ENCODE data around the gene TTC8. TPM values are rescaled to one million over a fixed set of nuclear protein-coding genes. Genes with fewer than 3 reads are reported as not detected.

The TTC8 gene
- total RNA-seq, 1 donor from 2014 or later = 4.6 TPM

DNA sequence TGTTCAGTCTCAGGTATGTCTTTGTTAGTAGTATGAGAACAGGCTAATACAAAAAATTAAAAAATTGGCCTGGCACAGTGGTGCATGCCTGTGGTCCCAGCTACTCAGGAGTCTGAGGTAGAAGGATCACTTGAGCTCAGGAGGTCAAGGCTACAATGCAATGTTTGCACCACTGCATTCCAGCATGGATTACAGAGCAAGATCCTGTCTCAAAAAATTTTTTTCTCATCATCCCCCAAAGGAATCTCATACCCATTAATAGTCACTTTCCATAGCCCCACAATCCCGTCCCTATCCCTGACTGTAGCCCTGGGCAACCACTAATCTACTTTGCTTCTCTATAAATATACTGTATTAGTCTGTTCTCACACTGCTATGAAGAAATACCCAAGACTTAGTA is 57.8 kb downstream of the TTC8 start:
- H3K4me3 Mint-ChIP-seq = no peak overlapping the region
- H3K36me3 Mint-ChIP-seq (ENCODE audit: low read depth) = no peaks in the 10 kb centered on the region
- H3K27me3 Mint-ChIP-seq (ENCODE audit: insufficient read depth) = peaks cover 7% of the 10 kb centered on the region
- intact Hi-C loops (cut with micrococcal nuclease) = no loop called here
- no peak for DNase-seq (ENCODE audit: low spot score)
- no peaks in the 10 kb centered on the region for H3K4me1 Mint-ChIP-seq (ENCODE audit: low read depth)
- peaks cover 36% of the 10 kb centered on the region for H3K9me3 Mint-ChIP-seq
- H3K27ac Mint-ChIP-seq = no peak overlapping the region

DNA sequence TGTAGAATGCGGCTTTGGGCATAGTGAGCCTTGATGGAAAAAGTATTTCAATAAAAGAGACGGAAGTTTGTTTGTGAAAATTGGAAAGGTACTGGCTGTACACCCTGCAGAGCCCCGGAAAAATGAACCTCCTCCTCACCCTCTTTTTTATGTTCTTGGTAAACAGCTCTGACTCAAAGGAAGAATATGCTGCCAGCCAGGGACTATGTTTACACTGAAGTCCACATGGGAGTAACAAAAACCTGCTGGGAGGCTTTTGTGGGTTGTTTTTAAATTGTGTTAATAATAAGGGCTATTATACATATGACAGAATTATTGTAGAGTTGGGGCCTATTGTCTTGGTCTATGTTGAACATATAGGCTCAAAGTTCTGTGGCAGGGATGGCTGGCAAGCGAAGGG is 70.7 kb downstream of the TTC8 start:
- Mint-ChIP-seq H3K27me3 (ENCODE audit: insufficient read depth) (peaks cover 4% of the 10 kb centered on the region), H3K4me1 (ENCODE audit: low read depth) (no peaks in the 10 kb centered on the region), H3K36me3 (ENCODE audit: low read depth) (no peaks in the 10 kb centered on the region), H3K9me3 (no peaks in the 10 kb centered on the region), H3K27ac (no peak overlapping the region), H3K4me3 (no peak overlapping the region)
- intact Hi-C loops (cut with micrococcal nuclease) = no loop called here
- DNase-seq (ENCODE audit: low spot score) = no peak

- no peak for DNase-seq (ENCODE audit: low spot score)
- Mint-ChIP-seq H3K27me3 (ENCODE audit: insufficient read depth) (no peaks in the 10 kb centered on the region), H3K4me3 (no peak overlapping the region), H3K27ac (no peak overlapping the region), H3K4me1 (ENCODE audit: low read depth) (no peaks in the 10 kb centered on the region), H3K9me3 (no peaks in the 10 kb centered on the region), H3K36me3 (ENCODE audit: low read depth) (no peaks in the 10 kb centered on the region)
- intact Hi-C loops (cut with micrococcal nuclease) = no loop called here
Measured at GRCh38 chr14:88901189-88901588, 76.7 kb downstream of the TTC8 start.

GRCh38 chr14:88901991-88902390 is 77.5 kb downstream of the TTC8 start:
- Mint-ChIP-seq H3K27me3 (ENCODE audit: insufficient read depth) (no peaks in the 10 kb centered on the region), H3K4me1 (ENCODE audit: low read depth) (no peaks in the 10 kb centered on the region), H3K9me3 (no peaks in the 10 kb centered on the region), H3K4me3 (no peak overlapping the region), H3K36me3 (ENCODE audit: low read depth) (no peaks in the 10 kb centered on the region), H3K27ac (no peak overlapping the region)
- no peak for DNase-seq (ENCODE audit: low spot score)
- intact Hi-C loops (cut with micrococcal nuclease) = no loop called here

- no peaks in the 10 kb centered on the region for H3K36me3 Mint-ChIP-seq (ENCODE audit: low read depth)
- no peaks in the 10 kb centered on the region for H3K4me1 Mint-ChIP-seq (ENCODE audit: low read depth)
- no peak overlapping the region for H3K27ac Mint-ChIP-seq
- no peak overlapping the region for H3K4me3 Mint-ChIP-seq
- H3K9me3 Mint-ChIP-seq = no peaks in the 10 kb centered on the region
- intact Hi-C loops (cut with micrococcal nuclease) = no loop called here
- DNase-seq (ENCODE audit: low spot score) = no peak
- H3K27me3 Mint-ChIP-seq (ENCODE audit: insufficient read depth) = no peaks in the 10 kb centered on the region
Measured at GRCh38 chr14:88902850-88903249, 78.4 kb downstream of the TTC8 start.

DNA sequence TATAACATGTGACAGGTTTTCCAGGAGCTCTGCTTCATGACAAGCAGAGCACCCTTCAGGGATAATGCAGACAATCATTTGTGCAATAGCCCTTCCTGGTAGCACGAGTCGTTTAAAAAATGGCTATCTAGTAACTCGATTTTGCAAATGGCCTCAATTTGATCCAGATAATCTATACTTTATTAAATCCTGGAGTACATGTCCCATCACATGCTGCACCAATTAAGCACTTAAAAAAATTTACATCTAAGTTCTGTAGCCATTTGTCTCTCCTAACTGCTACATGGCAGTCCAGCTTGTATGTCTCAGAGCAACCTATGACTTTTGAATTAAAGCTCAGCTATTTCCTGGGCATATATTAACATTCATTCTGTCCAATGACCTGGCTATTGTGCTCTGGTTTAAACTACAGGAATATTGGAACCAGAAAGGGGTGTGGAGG is 79.8 kb downstream of the TTC8 start:
- Mint-ChIP-seq H3K4me1 (ENCODE audit: low read depth) (no peaks in the 10 kb centered on the region), H3K9me3 (no peaks in the 10 kb centered on the region), H3K4me3 (no peak overlapping the region), H3K36me3 (ENCODE audit: low read depth) (no peaks in the 10 kb centered on the region), H3K27ac (no peak overlapping the region), H3K27me3 (ENCODE audit: insufficient read depth) (no peaks in the 10 kb centered on the region)
- DNase-seq (ENCODE audit: low spot score) = no peak
- intact Hi-C loops (cut with micrococcal nuclease) = no loop called here

GRCh38 chr14:88904864-88905263 is 80.4 kb downstream of the TTC8 start:
- H3K27me3 Mint-ChIP-seq (ENCODE audit: insufficient read depth) = no peaks in the 10 kb centered on the region
- H3K4me1 Mint-ChIP-seq (ENCODE audit: low read depth) = no peaks in the 10 kb centered on the region
- no peaks in the 10 kb centered on the region for H3K36me3 Mint-ChIP-seq (ENCODE audit: low read depth)
- DNase-seq (ENCODE audit: low spot score) = no peak
- no peak overlapping the region for H3K27ac Mint-ChIP-seq
- no peak overlapping the region for H3K4me3 Mint-ChIP-seq
- intact Hi-C loops (cut with micrococcal nuclease) = no loop called here
- H3K9me3 Mint-ChIP-seq = no peaks in the 10 kb centered on the region

GRCh38 chr14:88908216-88908615 is 83.8 kb downstream of the TTC8 start:
- Mint-ChIP-seq H3K27ac (no peak overlapping the region), H3K27me3 (ENCODE audit: insufficient read depth) (no peaks in the 10 kb centered on the region), H3K4me1 (ENCODE audit: low read depth) (no peaks in the 10 kb centered on the region), H3K9me3 (no peaks in the 10 kb centered on the region), H3K4me3 (no peak overlapping the region), H3K36me3 (ENCODE audit: low read depth) (no peaks in the 10 kb centered on the region)
- intact Hi-C loops (cut with micrococcal nuclease) = no loop called here
- no peak for DNase-seq (ENCODE audit: low spot score)

DNA sequence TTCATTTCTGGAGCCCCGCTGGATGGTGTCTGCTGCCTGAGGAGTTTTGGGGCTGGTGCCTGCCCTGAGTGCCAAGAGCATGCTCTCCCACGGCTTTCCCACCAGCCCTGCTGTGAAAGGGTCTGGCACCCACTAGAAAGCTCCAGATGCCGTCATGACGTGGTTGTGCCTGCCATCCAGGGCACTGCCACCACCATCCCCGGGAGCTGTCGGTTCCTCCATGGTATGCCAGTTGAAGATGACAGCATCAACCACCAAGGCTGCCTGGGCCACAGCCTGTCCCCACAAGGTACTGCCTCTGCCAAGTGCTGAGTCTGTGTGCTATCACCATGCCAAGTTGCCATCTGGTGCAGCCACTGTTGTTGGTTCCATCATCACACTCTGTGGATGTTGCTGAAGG is 85.9 kb downstream of the TTC8 start:
- no peak overlapping the region for H3K4me3 Mint-ChIP-seq
- H3K4me1 Mint-ChIP-seq (ENCODE audit: low read depth) = no peaks in the 10 kb centered on the region
- H3K36me3 Mint-ChIP-seq (ENCODE audit: low read depth) = no peaks in the 10 kb centered on the region
- H3K27ac Mint-ChIP-seq = no peak overlapping the region
- H3K27me3 Mint-ChIP-seq (ENCODE audit: insufficient read depth) = no peaks in the 10 kb centered on the region
- H3K9me3 Mint-ChIP-seq = no peaks in the 10 kb centered on the region
- DNase-seq (ENCODE audit: low spot score) = no peak
- intact Hi-C loops (cut with micrococcal nuclease) = no loop called here

DNA sequence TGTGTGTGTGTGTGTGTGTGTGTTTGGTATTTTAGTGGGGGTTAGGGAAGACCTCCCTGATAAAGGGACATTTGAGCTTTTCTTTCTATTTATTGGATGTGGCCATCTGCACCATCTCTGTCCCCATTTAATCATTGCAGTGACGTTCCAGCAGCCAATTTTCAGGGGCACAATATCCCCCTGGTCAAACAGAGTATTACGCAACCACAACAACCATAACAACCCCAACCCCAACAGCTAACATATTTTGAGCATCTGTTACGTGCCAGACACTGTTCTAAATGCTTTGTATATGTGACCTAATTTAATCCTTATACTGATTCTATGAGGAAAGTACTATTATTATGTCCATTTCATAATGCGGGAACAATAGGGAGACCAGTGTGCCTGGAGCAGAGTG is 87.4 kb downstream of the TTC8 start:
- no peaks in the 10 kb centered on the region for H3K36me3 Mint-ChIP-seq (ENCODE audit: low read depth)
- DNase-seq (ENCODE audit: low spot score) = no peak
- no peaks in the 10 kb centered on the region for H3K4me1 Mint-ChIP-seq (ENCODE audit: low read depth)
- no peaks in the 10 kb centered on the region for H3K9me3 Mint-ChIP-seq
- no peaks in the 10 kb centered on the region for H3K27me3 Mint-ChIP-seq (ENCODE audit: insufficient read depth)
- H3K27ac Mint-ChIP-seq = no peak overlapping the region
- no peak overlapping the region for H3K4me3 Mint-ChIP-seq
- intact Hi-C loops (cut with micrococcal nuclease) = no loop called here

GRCh38 chr14:88914956-88915355 is 90.5 kb downstream of the TTC8 start:
- Mint-ChIP-seq H3K36me3 (ENCODE audit: low read depth) (no peaks in the 10 kb centered on the region), H3K27me3 (ENCODE audit: insufficient read depth) (no peaks in the 10 kb centered on the region), H3K4me1 (ENCODE audit: low read depth) (no peaks in the 10 kb centered on the region), H3K4me3 (no peak overlapping the region), H3K9me3 (no peaks in the 10 kb centered on the region), H3K27ac (no peak overlapping the region)
- intact Hi-C loops (cut with micrococcal nuclease) = no loop called here
- no peak for DNase-seq (ENCODE audit: low spot score)

DNA sequence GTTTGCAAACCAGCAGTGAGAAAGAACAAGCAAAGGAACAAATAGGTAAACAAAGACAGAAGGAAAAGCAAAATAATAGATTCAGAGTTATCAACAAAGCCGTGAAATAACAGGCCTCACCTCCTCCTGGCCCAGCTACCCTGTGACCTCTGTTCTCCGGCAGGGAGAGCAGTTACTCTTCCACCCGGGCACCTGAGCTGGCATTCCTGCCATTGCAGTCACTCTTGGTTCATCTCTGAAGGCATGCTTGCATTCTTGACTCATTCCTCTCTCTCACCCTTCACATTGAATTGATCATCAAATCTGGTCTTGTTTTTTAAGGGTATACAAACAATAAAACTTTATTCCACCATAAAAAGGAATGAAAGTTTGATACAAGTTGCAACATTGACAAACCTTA is 95.1 kb downstream of the TTC8 start:
- Mint-ChIP-seq H3K9me3 (peaks cover 3% of the 10 kb centered on the region), H3K36me3 (ENCODE audit: low read depth) (no peaks in the 10 kb centered on the region), H3K4me1 (ENCODE audit: low read depth) (no peaks in the 10 kb centered on the region), H3K27ac (no peak overlapping the region), H3K4me3 (no peak overlapping the region), H3K27me3 (ENCODE audit: insufficient read depth) (peaks cover 2% of the 10 kb centered on the region)
- DNase-seq (ENCODE audit: low spot score) = no peak
- intact Hi-C loops (cut with micrococcal nuclease) = no loop called here

All from activated T-helper 1 cell treated with anti-CD3 and anti-CD28 coated beads, Interleukin-12 subunit alpha, Interleukin-12 subunit beta, Interleukin-2, Interleukin-4 antibody, amounts not matched to agents 30 ng/mL and 10 ng/mL and 1 ng/mL, durations not matched to agents 14 hours and 24 hours and 36 hours (primary cell).